PC-9 (cell line): ENCODE data around the gene RSPH1. TPM values are rescaled to one million over a fixed set of nuclear protein-coding genes. Genes with fewer than 3 reads are reported as not detected.

Experiments
- BruUV-seq: library from RNA; stranded (reverse); fragments of 400-500 nt; replicated peaks from 2 replicates; lab custom pipeline; 2021; lab: Mats Ljungman, UMichigan
- CTCF ChIA-PET: fragments of 300-600 bp; sonication (Branson Sonifier 250); formaldehyde crosslinking; loops from one replicate; lab custom pipeline; 2022; ENCODE audit warnings: antibody characterized with exemption; lab: Charles Lee
- POLR2A ChIA-PET: fragments of 300-600 bp; sonication (Branson Sonifier 250); formaldehyde crosslinking; loops from one replicate; lab custom pipeline; 2022; ENCODE audit warnings: antibody characterized with exemption; ENCODE audit not compliant: unreplicated experiment; lab: Charles Lee
- DNase-seq, 2 experiments: peaks; one replicate each; pipeline versions ENCODE4 v3.0.0 to v3.0.0-alpha.2; 2015 to 2022; ENCODE audit warnings: mixed read lengths in 1 of 2
- H2AFZ ChIP-seq: fragments of 200-600 bp; sonication (generic); 2 replicates; pipeline ENCODE4 v1.8.1; 2017; ENCODE audit warnings: antibody characterized with exemption
- H3F3A ChIP-seq: fragments of 200-600 bp; sonication (generic); 2 replicates; pipeline ENCODE4 v1.8.1; 2017; ENCODE audit warnings: antibody characterized with exemption, mild to moderate bottlenecking, low read depth; ENCODE audit not compliant: insufficient read depth
- H3K27ac ChIP-seq: fragments of 200-600 bp; sonication (generic); 2 replicates; pipeline ENCODE4 v1.6.1; 2016; ENCODE audit warnings: mixed run types
- H3K27me3 ChIP-seq: fragments of 200-600 bp; sonication (generic); 2 replicates; pipeline ENCODE4 v1.6.1; 2016; ENCODE audit warnings: low read depth, mixed run types; ENCODE audit not compliant: insufficient read depth
- H3K36me3 ChIP-seq: fragments of 200-600 bp; sonication (generic); 2 replicates; pipeline ENCODE4 v1.6.1; 2016; ENCODE audit warnings: low read depth, mixed run types
- H3K4me1 ChIP-seq: fragments of 200-600 bp; sonication (generic); replicated peaks from 2 replicates; pipeline ENCODE4 v1.6.1; 2016; ENCODE audit warnings: mixed run types; ENCODE audit not compliant: insufficient read depth
- H3K4me2 ChIP-seq: fragments of 200-600 bp; sonication (generic); 2 replicates; pipeline ENCODE4 v1.6.1; 2017; ENCODE audit warnings: mixed run types
- H3K4me3 ChIP-seq: fragments of 200-600 bp; sonication (generic); 2 replicates; pipeline ENCODE4 v1.6.1; 2016; ENCODE audit warnings: mixed run types
- H3K79me2 ChIP-seq: fragments of 200-600 bp; sonication (generic); 2 replicates; pipeline ENCODE4 v1.6.1; 2017; ENCODE audit warnings: low read depth, mixed run types
- H3K9me2 ChIP-seq: fragments of 200-600 bp; sonication (generic); 2 replicates; pipeline ENCODE4 v1.8.1; 2017; ENCODE audit warnings: mild to moderate bottlenecking; ENCODE audit not compliant: insufficient read depth
- H3K9me3 ChIP-seq: fragments of 200-600 bp; sonication (generic); 2 replicates; pipeline ENCODE4 v1.8.1; 2016; ENCODE audit warnings: low read depth; ENCODE audit not compliant: insufficient read depth
- H4K20me1 ChIP-seq: fragments of 200-600 bp; sonication (generic); 2 replicates; pipeline ENCODE4 v1.8.1; 2017; ENCODE audit not compliant: insufficient read depth
- EZH2 ChIP-seq: fragments of 200-600 bp; sonication (generic); IDR thresholded peaks from 2 replicates; pipeline ENCODE4 v1.8.0; 2017; ENCODE audit warnings: antibody characterized with exemption, low read depth
- intact Hi-C: fragments of 100-400 bp; cut with micrococcal nuclease; formaldehyde crosslinking; loops from one replicate; pipeline ENCODE4 v1.10.0; 2022; ENCODE audit not compliant: unreplicated experiment
- total RNA-seq: library from RNA; stranded (reverse); gene quantifications from 2 replicates; pipeline ENCODE4 v1.2.3, GENCODE V29; 2021
- TF ChIP-seq, protein P1 (sequence below): fragments of 200-600 bp; sonication (generic); conservative IDR thresholded peaks from 2 replicates; pipeline ENCODE4 v1.6.1; 2017; ENCODE audit warnings: mixed run types, antibody characterized with exemption, mild to moderate bottlenecking, moderate library complexity

Gene RSPH1
- total RNA-seq, 1 experiment from 2014 or later: 8.0 TPM

DNA sequence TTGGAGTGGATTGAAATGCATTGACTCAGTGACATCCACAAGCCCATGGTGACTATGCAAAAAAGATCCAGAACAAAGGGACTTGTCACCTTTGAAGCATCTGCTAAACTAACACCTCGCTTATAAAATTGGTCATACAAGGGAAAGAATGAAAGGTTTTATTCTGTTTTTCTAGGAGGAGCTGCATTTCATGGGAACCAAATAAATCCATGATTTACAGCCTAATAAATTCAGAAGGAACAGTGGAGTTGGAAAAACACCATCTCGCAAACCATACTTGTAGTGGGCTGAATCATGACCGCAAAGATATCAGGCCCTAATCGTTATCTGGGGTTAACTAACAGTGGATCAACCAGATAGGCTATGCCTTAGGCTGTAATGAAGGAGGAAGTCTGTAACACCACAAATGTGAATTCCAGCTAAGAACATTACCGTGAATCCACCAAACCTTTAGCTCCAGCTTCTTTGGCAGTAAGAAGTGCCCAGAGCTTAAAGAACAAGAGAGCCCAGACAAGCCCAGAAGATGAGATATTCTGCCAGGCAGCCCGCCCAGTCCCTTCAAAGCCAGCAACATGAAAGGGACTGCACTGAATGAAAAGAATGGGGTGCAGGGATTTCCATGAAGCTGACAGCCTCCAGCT, 27.4 kb downstream of the RSPH1 start:
- TF ChIP-seq, protein P1, sequence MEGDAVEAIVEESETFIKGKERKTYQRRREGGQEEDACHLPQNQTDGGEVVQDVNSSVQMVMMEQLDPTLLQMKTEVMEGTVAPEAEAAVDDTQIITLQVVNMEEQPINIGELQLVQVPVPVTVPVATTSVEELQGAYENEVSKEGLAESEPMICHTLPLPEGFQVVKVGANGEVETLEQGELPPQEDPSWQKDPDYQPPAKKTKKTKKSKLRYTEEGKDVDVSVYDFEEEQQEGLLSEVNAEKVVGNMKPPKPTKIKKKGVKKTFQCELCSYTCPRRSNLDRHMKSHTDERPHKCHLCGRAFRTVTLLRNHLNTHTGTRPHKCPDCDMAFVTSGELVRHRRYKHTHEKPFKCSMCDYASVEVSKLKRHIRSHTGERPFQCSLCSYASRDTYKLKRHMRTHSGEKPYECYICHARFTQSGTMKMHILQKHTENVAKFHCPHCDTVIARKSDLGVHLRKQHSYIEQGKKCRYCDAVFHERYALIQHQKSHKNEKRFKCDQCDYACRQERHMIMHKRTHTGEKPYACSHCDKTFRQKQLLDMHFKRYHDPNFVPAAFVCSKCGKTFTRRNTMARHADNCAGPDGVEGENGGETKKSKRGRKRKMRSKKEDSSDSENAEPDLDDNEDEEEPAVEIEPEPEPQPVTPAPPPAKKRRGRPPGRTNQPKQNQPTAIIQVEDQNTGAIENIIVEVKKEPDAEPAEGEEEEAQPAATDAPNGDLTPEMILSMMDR: no peak
- no peak for TF ChIP-seq EZH2
- Histone ChIP-seq H3K27me3 (no peaks in the 10 kb centered on the region), H3K9me3 (no peaks in the 10 kb centered on the region), H3F3A (peaks cover 38% of the 10 kb centered on the region), H4K20me1 (no peaks in the 10 kb centered on the region), H3K9me2 (no peaks in the 10 kb centered on the region), H3K79me2 (no peaks in the 10 kb centered on the region), H3K4me1 (peaks cover 58% of the 10 kb centered on the region), H3K27ac (peak overlapping the region; percentile 98), H3K4me3 (no peak overlapping the region), H2AFZ (no peak overlapping the region), H3K4me2 (peak overlapping the region; percentile 43), H3K36me3 (no peaks in the 10 kb centered on the region)
- DNase-seq: peak; percentile 19 to 96
- CTCF ChIA-PET: interaction anchor here (0.6 kb wide), 1 partner anchor 322 kb away, joined by 3 read pairs; no protein-coding TSS in a partner anchor
- intact Hi-C loops: no loop called here
- POLR2A ChIA-PET: interaction anchor here (0.5 kb wide), 1 partner anchor 73 kb away, joined by 4 read pairs; no protein-coding TSS in a partner anchor
- BruUV-seq: no TSS peak

DNA sequence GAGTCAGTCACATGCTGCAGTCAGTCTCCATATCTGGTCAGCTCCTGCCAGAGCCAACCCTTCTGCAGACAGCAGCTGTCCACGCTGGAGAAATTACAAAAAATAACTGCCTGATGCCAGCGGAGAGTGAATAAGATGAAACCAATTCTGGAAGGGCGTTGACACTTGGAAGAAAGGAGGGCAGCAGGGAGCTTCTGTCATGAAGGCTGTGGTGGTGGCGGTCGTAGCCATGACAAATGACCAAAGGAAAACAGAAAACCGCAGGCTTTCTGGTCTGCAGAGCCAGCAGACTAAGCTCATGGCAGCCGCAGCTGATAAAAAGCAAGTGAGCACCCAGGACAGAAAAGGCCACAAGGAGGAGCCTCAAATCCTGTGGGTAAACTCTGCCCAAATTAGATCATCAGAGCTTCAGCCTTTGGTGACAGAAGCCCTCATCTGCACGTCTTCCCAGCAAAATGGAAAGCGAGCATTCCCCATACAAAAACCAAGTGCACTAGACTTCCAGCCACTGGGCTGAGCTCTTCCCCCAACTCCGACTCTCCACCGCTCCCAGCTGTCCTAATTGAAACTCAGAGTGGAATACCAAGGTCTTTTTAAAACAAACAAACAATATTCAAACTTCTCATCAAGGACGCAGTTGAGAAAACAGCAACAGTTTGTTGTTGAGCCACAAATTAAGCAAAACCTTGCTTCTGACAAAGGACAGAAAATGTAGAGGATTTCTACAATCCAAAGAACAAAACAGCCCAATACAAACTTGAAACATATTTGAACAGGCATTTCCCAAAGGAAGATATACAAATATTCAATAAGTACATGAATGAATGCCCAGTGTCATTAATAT, 28.7 kb downstream of the RSPH1 start:
- no peaks in the 10 kb centered on the region for H3K9me2 ChIP-seq
- peak overlapping the region; percentile 43 for H3K4me2 ChIP-seq
- TF ChIP-seq EZH2: no peak
- TF ChIP-seq, protein P1: peak; percentile 41; the same call in 1 of the 2 replicates
- no peak overlapping the region for H3K4me3 ChIP-seq
- BruUV-seq: no TSS peak
- no peaks in the 10 kb centered on the region for H3K79me2 ChIP-seq
- peak; percentile 60 to 76 for DNase-seq
- H2AFZ ChIP-seq: no peak overlapping the region
- H3K27ac ChIP-seq: peak overlapping the region; percentile 98
- no peaks in the 10 kb centered on the region for H3K27me3 ChIP-seq
- no peaks in the 10 kb centered on the region for H3K36me3 ChIP-seq
- peaks cover 61% of the 10 kb centered on the region for H3K4me1 ChIP-seq
- no peaks in the 10 kb centered on the region for H3K9me3 ChIP-seq
- H4K20me1 ChIP-seq: no peaks in the 10 kb centered on the region
- ChIA-PET POLR2A (interaction anchor here (0.6 to 0.7 kb wide), 4 partner anchors 28 to 233 kb away, joined by 3 to 5 read pairs (median 4); partner anchors contain the start of gene RSPH1), CTCF (interaction anchor here (0.5 to 1.0 kb wide), 3 partner anchors 42 to 126 kb away, joined by 3 to 4 read pairs (median 3); no protein-coding TSS in a partner anchor)
- intact Hi-C loops: loop anchor here (1.0 kb wide), 1 partner anchor 51 kb away; no protein-coding TSS in a partner anchor
- peaks cover 35% of the 10 kb centered on the region for H3F3A ChIP-seq

- intact Hi-C loops: loop anchor here (1.0 kb wide), 1 partner anchor 52 kb away; no protein-coding TSS in a partner anchor
- no peak for DNase-seq
- peaks cover 35% of the 10 kb centered on the region for H3F3A ChIP-seq
- H3K27ac ChIP-seq: no peak overlapping the region
- H2AFZ ChIP-seq: no peak overlapping the region
- no peaks in the 10 kb centered on the region for H3K9me2 ChIP-seq
- no peak overlapping the region for H3K4me3 ChIP-seq
- no peak for TF ChIP-seq EZH2
- TF ChIP-seq, protein P1: no peak
- H4K20me1 ChIP-seq: no peaks in the 10 kb centered on the region
- no peaks in the 10 kb centered on the region for H3K9me3 ChIP-seq
- no peaks in the 10 kb centered on the region for H3K79me2 ChIP-seq
- ChIA-PET POLR2A (interaction anchor here (0.6 to 0.7 kb wide), 3 partner anchors 28 to 109 kb away, joined by 3 to 5 read pairs (median 3); partner anchors contain the start of gene RSPH1), CTCF (interaction anchor here (0.5 to 1.0 kb wide), 3 partner anchors 43 to 127 kb away, joined by 3 to 4 read pairs (median 3); no protein-coding TSS in a partner anchor)
- no peak overlapping the region; the same call in 1 of the 2 replicates for H3K4me2 ChIP-seq
- peaks cover 61% of the 10 kb centered on the region for H3K4me1 ChIP-seq
- no TSS peak for BruUV-seq
- H3K27me3 ChIP-seq: no peaks in the 10 kb centered on the region
- no peaks in the 10 kb centered on the region for H3K36me3 ChIP-seq
Observed at GRCh38 chr21:42466700-42467099, 29.3 kb downstream of the RSPH1 start.
